HG02571 (cell line): ENCODE results near the gene CYTIP.
A peak's percentile ranks its signal among the peaks of the same experiment; 100 is the strongest.

Experiments used
- ATAC-seq: cut with Tn5 transposase; IDR thresholded peaks from one replicate; pipeline ENCODE4 v1.9.1; 2021; ENCODE audit warnings: mild to moderate bottlenecking, moderate library complexity; ENCODE audit not compliant: unreplicated experiment

Gene CYTIP

GRCh38 chr2:157465554-157465953, 21.7 kb upstream of the CYTIP start:
- ATAC-seq = no peak

DNA sequence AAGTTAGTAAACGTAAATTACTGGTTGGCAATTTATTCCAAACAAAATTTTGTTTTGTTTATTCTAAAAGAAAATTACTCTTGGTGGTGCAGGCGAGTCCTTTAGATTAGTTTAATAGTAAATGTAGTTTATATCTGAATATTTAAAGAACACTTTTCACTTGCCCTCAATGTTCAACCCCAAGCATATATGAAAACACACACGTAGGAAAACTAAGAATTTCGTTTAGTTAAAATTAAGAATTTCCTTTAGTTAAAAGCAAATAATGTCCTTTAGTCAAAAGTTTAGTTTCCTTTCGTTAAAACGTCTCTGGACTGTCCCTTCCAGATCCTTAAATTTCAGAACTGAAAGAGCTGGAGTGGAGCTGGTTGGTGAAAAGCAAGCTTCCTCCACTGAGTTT, 19.1 kb upstream of the CYTIP start:
- ATAC-seq = no peak

GRCh38 chr2:157460897-157461296, 17.0 kb upstream of the CYTIP start:
- no peak for ATAC-seq

DNA sequence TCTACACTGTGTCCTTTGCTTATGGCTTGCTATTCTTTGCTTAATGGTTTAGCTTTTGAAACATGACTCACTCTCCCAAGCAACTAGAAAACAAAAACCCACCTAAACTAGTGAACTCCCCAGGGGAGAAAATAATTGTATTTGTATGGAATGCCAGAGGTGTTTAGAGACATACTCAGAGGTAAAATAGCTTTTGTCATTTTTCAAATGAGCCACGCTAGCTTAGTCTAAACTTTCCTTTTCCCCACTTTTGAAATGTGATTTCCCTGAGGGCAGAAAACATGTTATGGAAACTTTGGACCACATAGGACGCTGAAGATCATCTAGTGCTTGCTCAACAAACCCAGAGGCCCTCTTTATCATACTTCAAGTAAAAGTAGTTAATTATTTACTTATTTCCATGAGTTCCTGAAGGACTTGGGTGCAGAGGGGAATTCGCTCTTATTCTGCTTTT, 16.5 kb upstream of the CYTIP start:
- no peak for ATAC-seq

GRCh38 chr2:157459486-157459885, 15.6 kb upstream of the CYTIP start:
- ATAC-seq = no peak

DNA sequence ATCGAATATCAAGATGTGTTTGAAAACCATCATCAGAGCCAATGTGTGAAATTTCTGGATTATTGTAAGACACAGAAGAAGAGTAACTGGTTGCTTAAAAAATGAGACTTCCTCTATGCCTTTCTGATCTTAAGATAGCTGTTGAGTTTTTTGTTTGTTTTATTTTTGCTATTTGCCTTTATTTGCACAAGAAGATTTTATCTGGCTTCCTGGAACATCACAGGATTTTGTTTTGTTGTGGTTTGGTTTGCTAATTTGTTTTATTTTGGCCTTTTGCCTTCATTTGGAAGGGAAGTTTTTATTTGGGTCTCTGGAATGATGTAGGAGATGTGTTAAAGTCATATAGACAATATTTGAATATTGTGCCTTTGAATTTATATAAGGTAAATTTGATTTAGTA, 3.9 kb upstream of the CYTIP start:
- ATAC-seq = no peak

- no peak for ATAC-seq
Observed at GRCh38 chr2:157447031-157447430, 3.1 kb upstream of the CYTIP start.

GRCh38 chr2:157444641-157445040, 752 bp upstream of the CYTIP start:
- ATAC-seq = peak; percentile 28

- no peak for ATAC-seq
Observed at GRCh38 chr2:157443090-157443489, 799 bp downstream of the CYTIP start.

DNA sequence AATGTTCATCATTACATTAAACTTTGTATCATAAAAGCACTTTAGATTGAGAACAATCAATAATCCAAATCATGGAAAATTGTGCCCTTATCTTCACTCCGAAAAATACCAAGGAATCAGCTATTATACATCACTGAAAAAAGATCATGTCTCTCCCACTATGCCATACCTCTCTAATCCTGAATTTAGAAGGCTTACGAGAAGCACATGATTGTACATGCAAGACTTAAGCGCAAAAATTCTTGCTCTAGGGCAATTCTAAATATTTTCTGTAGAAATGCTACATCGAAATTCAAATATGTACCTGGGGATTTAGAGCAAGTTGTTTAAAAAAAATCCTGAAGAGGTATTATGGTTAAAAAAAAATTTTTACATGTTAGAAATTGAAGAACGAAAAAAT, 1.3 kb downstream of the CYTIP start:
- no peak for ATAC-seq

GRCh38 chr2:157442191-157442590, 1.7 kb downstream of the CYTIP start:
- no peak for ATAC-seq

GRCh38 chr2:157441072-157441454, 2.8 kb downstream of the CYTIP start:
- peak; percentile 45 for ATAC-seq

GRCh38 chr2:157440404-157441071, 3.4 kb downstream of the CYTIP start:
- ATAC-seq = no peak

GRCh38 chr2:157439824-157440186, 4.1 kb downstream of the CYTIP start:
- peak; percentile 39 for ATAC-seq

DNA sequence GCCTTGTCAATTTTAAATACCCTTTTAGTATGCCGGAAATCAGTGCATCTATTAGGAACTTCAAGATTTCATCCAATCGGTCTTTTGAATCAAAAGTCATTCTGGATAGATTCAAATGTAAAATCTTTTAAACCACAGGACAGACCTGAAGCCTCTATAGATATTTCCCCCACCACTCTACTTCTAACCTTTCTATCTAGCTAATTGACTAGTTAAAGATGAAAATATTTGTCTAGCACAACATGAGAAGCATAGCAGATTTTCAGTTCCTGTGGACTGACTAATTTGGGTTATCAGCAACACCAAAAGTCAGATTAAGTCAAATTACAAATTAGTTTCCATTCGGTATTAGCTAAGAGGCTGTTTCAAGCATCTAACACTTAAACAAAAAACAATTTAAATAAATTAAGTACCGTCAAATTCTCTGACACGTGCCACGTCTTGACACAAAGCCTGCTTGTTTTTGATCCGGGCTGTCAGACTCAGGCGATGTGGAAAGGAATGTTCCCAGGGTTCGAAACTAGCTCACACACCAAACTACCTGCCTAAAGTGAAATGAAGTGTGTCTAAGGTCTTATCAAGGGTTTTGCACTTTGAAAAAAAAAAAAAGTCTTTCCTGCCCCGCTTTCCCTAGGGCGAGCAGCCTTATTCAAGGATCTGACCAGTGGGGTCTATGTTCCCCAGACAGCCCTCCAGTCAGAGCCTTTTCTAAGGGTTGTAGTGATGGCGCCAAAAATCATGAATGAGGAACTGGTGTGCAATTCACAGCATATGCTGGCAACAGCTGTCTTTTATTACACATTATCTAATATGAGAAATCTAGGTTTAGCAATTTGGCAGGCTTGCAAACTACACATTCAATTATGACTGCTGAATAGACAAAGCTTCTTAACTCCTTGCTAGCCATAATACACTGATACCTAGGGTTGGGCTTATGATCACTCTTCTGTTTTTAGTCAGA, 4.7 kb downstream of the CYTIP start:
- no peak for ATAC-seq

DNA sequence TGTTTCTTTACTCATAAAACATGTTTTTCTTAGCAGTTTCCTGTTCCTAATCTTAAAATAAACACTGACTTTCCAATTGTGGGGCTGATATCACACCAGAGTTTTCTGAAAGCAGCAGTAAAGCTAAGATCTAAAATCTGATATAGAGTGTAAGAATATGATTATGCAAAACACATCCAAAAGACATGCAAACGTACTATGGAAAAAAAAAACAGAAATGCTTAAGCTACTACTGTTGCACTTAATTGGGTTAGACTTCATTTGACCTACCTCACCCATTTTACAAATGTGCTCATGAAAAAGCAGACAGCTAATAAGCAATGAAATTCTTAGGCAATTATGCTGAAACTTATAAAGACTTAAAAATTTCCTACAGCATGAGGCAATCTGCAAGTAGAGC, 10.5 kb downstream of the CYTIP start:
- ATAC-seq = no peak

GRCh38 chr2:157432475-157433106, 11.3 kb downstream of the CYTIP start:
- ATAC-seq = no peak

- ATAC-seq = no peak
Observed at GRCh38 chr2:157431176-157431575, 12.7 kb downstream of the CYTIP start.

DNA sequence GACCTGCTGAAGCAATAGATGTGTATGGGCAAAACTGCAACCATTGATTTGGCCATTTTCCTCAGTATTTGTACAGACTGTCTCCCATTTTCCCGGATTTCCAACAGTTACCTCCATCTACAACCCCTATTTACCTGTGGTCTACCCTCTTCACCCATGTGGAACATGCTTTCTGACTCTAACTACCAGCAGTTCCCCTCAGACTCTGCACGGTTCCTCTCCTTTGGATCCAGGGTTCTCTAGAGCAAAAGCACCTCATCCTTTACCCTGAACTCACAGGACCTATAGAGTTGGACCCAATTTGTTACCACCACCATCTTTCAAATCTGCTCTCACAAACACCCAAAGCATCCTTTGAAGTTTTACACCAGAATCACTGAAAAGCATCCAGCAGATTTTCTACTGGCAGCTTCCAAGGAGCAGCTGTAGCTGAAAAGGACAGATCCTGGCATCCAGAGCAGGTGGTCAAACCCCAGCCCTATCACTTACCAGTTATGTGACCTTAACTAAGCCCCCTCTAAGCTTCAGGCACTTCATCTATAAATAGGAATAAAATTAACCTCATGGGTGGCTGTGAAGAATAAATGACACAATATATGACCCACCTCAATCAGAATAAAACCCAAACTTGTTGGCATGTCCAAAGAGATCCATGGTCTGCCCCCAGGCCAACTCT, 15.3 kb downstream of the CYTIP start:
- no peak for ATAC-seq

GRCh38 chr2:157427922-157428303, 16.0 kb downstream of the CYTIP start:
- ATAC-seq = no peak
